Loucy (cell line): Measurements from ENCODE around the gene DUSP19.

Source experiments
- H2AFZ ChIP-seq: fragments of 200-600 bp; sonication (generic); 2 replicates; pipeline ENCODE4 v1.6.0; 2016; ENCODE audit warnings: antibody characterized with exemption, mild to moderate bottlenecking, low read length, moderate library complexity
- H3F3A ChIP-seq: fragments of 200-600 bp; 2 replicates; pipeline ENCODE4 v1.6.0; 2016; ENCODE audit warnings: antibody characterized with exemption, low read depth, mild to moderate bottlenecking
- H3K27me3 ChIP-seq: fragments of 200-600 bp; sonication (generic); 2 replicates; pipeline ENCODE4 v1.6.1; 2014; ENCODE audit warnings: low read length, mild to moderate bottlenecking; ENCODE audit not compliant: insufficient read depth, poor library complexity, severe bottlenecking
- H3K36me3 ChIP-seq: fragments of 200-600 bp; sonication (generic); 2 replicates; pipeline ENCODE4 v1.6.1; 2016; ENCODE audit warnings: low read length; ENCODE audit not compliant: insufficient read depth
- H3K4me1 ChIP-seq: fragments of 200-600 bp; sonication (generic); 2 replicates; pipeline ENCODE4 v1.5.1; 2014; ENCODE audit warnings: low read length, mild to moderate bottlenecking; ENCODE audit not compliant: insufficient read depth, poor library complexity, severe bottlenecking
- H3K4me2 ChIP-seq: fragments of 200-600 bp; sonication (generic); 2 replicates; pipeline ENCODE4 v1.6.0; 2014; ENCODE audit warnings: antibody characterized with exemption, low read length, low read depth, mild to moderate bottlenecking; ENCODE audit not compliant: poor library complexity, severe bottlenecking
- H3K4me3 ChIP-seq: fragments of 200-600 bp; sonication (generic); 2 replicates; pipeline ENCODE4 v1.5.1; 2014; ENCODE audit warnings: low read length, mild to moderate bottlenecking, mixed read lengths; ENCODE audit not compliant: poor library complexity, severe bottlenecking
- H3K79me2 ChIP-seq: fragments of 200-600 bp; sonication (generic); 2 replicates; pipeline ENCODE4 v1.6.1; 2014; ENCODE audit warnings: low read length; ENCODE audit not compliant: insufficient read depth
- H3K9ac ChIP-seq: fragments of 200-600 bp; sonication (generic); 2 replicates; pipeline ENCODE4 v1.6.0; 2014; ENCODE audit warnings: mild to moderate bottlenecking, low read depth, low read length, moderate library complexity; ENCODE audit not compliant: poor library complexity, severe bottlenecking
- H3K9me2 ChIP-seq: fragments of 200-600 bp; sonication (generic); replicated peaks from 2 replicates; pipeline ENCODE4 v1.6.1; 2016; ENCODE audit warnings: low read depth, low read length, mixed read lengths
- H3K9me3 ChIP-seq: fragments of 200-600 bp; sonication (generic); 2 replicates; pipeline ENCODE4 v1.6.1; 2014; ENCODE audit warnings: mild to moderate bottlenecking, antibody characterized with exemption, low read length, low read depth; ENCODE audit not compliant: insufficient read depth
- H4K20me1 ChIP-seq: fragments of 200-600 bp; sonication (generic); 2 replicates; pipeline ENCODE4 v1.6.0; 2014; ENCODE audit warnings: antibody characterized with exemption, low read length, mild to moderate bottlenecking; ENCODE audit not compliant: insufficient read depth, poor library complexity, severe bottlenecking
- EZH2phosphoT487 ChIP-seq: fragments of 200-600 bp; IDR thresholded peaks from 2 replicates; pipeline ENCODE4 v1.6.1; 2018; ENCODE audit warnings: antibody characterized with exemption, mild to moderate bottlenecking, moderate library complexity, borderline replicate concordance
- TF ChIP-seq, protein P1 (sequence below): fragments of 200-600 bp; sonication (generic); conservative IDR thresholded peaks from 2 replicates; pipeline ENCODE4 v1.5.1; 2014; ENCODE audit warnings: mild to moderate bottlenecking, antibody characterized with exemption, low read length

The DUSP19 gene

DNA sequence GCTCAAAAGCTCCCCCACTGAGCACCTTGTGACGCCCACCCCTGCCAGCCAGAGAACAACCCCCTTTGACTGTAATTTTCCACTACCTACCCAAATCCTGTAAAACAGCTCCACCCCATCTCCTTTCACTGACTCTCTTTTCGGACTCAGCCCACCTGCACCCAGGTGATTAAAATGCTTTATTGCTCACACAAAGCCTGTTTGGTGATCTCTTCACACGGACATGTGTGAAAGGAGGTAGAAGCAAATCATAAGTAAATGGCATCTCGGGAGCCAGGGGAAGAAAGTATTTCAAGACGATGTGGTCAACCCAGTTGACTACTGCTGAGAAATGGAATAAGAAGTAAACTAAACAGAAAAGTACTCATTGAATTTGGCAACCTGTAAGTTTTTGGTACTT is 29.1 kb upstream of the DUSP19 start:
- H3K4me1 ChIP-seq = no peaks in the 10 kb centered on the region
- TF ChIP-seq, protein P1, sequence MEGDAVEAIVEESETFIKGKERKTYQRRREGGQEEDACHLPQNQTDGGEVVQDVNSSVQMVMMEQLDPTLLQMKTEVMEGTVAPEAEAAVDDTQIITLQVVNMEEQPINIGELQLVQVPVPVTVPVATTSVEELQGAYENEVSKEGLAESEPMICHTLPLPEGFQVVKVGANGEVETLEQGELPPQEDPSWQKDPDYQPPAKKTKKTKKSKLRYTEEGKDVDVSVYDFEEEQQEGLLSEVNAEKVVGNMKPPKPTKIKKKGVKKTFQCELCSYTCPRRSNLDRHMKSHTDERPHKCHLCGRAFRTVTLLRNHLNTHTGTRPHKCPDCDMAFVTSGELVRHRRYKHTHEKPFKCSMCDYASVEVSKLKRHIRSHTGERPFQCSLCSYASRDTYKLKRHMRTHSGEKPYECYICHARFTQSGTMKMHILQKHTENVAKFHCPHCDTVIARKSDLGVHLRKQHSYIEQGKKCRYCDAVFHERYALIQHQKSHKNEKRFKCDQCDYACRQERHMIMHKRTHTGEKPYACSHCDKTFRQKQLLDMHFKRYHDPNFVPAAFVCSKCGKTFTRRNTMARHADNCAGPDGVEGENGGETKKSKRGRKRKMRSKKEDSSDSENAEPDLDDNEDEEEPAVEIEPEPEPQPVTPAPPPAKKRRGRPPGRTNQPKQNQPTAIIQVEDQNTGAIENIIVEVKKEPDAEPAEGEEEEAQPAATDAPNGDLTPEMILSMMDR = no peak
- no peak for TF ChIP-seq EZH2phosphoT487
- no peak overlapping the region for H3K4me2 ChIP-seq
- H3K4me3 ChIP-seq = no peak overlapping the region
- no peaks in the 10 kb centered on the region for H3K36me3 ChIP-seq
- H3F3A ChIP-seq = no peaks in the 10 kb centered on the region
- H4K20me1 ChIP-seq = no peaks in the 10 kb centered on the region
- no peaks in the 10 kb centered on the region for H3K9me2 ChIP-seq
- H2AFZ ChIP-seq = no peak overlapping the region
- H3K79me2 ChIP-seq = no peaks in the 10 kb centered on the region
- no peaks in the 10 kb centered on the region for H3K27me3 ChIP-seq
- no peaks in the 10 kb centered on the region for H3K9me3 ChIP-seq
- H3K9ac ChIP-seq = no peak overlapping the region

DNA sequence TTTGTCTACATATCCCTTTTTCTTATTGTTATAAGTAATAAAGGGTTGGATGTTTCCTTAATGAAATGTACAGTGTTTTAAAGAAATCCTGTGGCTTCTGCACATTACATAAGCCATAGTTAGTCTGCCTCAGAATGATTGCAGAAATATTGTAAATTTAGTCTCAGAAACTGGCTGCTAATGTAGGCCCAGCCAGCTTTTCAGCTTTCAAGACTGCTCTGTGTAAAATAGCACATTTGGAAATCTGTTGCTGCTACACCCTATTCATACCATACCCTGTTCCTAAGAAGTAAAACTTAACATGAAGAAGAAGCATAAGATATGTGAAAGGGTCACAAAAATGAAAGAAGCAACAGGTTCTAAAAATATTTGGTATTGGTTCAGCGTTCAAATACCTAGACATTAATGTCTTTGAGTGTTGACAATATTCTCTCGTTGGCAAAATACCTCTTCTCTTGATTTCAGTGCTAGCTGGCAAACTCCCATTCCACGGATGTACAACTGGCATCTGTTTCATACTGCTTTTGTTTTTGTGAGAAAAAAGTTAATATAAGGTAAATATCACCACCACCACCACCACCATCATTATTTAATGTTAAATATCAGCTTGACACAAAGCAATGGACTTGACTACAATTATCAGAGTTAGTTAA is 21.1 kb upstream of the DUSP19 start:
- H3K27me3 ChIP-seq = no peaks in the 10 kb centered on the region
- no peaks in the 10 kb centered on the region for H3K36me3 ChIP-seq
- no peaks in the 10 kb centered on the region for H4K20me1 ChIP-seq
- H3K4me3 ChIP-seq = no peak overlapping the region
- no peaks in the 10 kb centered on the region for H3K4me1 ChIP-seq
- TF ChIP-seq, protein P1 = no peak
- TF ChIP-seq EZH2phosphoT487 = no peak
- no peaks in the 10 kb centered on the region for H3K9me3 ChIP-seq
- H2AFZ ChIP-seq = no peak overlapping the region
- H3F3A ChIP-seq = no peaks in the 10 kb centered on the region
- H3K79me2 ChIP-seq = no peaks in the 10 kb centered on the region
- no peaks in the 10 kb centered on the region for H3K9me2 ChIP-seq
- no peak overlapping the region for H3K9ac ChIP-seq
- no peak overlapping the region for H3K4me2 ChIP-seq

DNA sequence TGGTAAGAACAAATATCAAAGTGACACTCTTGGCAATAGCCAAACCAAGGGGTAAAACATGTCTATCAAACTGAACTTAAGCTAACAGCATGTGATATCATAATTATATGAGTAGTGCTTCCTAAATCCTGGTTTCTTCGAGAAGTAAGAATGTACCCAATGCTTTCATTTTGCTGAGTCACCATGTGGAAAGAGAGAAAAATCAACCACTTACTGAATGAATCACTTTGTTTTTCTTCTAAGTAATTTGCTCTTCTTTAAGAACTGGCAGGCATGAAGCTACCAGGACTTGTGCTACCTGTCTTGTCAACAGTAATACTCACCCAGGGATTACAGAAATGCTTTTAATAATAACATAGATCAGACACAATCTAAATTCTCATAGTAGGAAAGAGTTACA is 19.0 kb upstream of the DUSP19 start:
- Histone ChIP-seq H3K9ac (no peak overlapping the region), H3K79me2 (no peaks in the 10 kb centered on the region), H2AFZ (no peak overlapping the region), H3K4me2 (no peak overlapping the region), H3K4me3 (no peak overlapping the region), H3K9me3 (no peaks in the 10 kb centered on the region), H3F3A (no peaks in the 10 kb centered on the region), H3K27me3 (no peaks in the 10 kb centered on the region), H3K36me3 (no peaks in the 10 kb centered on the region), H3K9me2 (no peaks in the 10 kb centered on the region), H3K4me1 (no peaks in the 10 kb centered on the region), H4K20me1 (no peaks in the 10 kb centered on the region)
- TF ChIP-seq EZH2phosphoT487 = no peak
- TF ChIP-seq, protein P1 = no peak
